Ascending aorta (tissue), 2 donors: ENCODE data around the gene NPW. TPM values are rescaled to one million over a fixed set of nuclear protein-coding genes. Genes with fewer than 3 reads are reported as not detected.
"Not testable (repeated sequence)": the region's sequence is repeated elsewhere in the genome, so short reads cannot be mapped to it uniquely, and the experiment has no call there.

Source experiments
- DNase-seq, 2 donors: peaks; one replicate each; pipeline ENCODE4 v3.0.0-alpha.2; 2019; ENCODE audit warnings: low spot score in 2 of 2
- H3K27ac ChIP-seq, 2 donors: fragments of 200-600 bp; sonication (generic); one replicate each; pipeline ENCODE4 v1.5.1; 2016 to 2017; ENCODE audit warnings: mild to moderate bottlenecking in 1 of 2
- H3K27me3 ChIP-seq: fragments of 200-600 bp; sonication (generic); one replicate; pipeline ENCODE4 v1.5.1; 2017
- H3K36me3 ChIP-seq, 2 donors: fragments of 200-600 bp; sonication (generic); one replicate each; pipeline ENCODE4 v1.5.1; 2016
- H3K4me1 ChIP-seq, 2 donors: fragments of 200-600 bp; sonication (generic); one replicate each; pipeline ENCODE4 v1.5.1; 2016 to 2017; ENCODE audit warnings: mild to moderate bottlenecking in 1 of 2
- H3K4me3 ChIP-seq, 2 donors: fragments of 200-600 bp; sonication (generic); one replicate each; pipeline ENCODE4 v1.5.1; 2016 to 2017; ENCODE audit warnings: mild to moderate bottlenecking in 1 of 2
- H3K9me3 ChIP-seq, 2 donors: fragments of 200-600 bp; sonication (generic); one replicate each; pipeline ENCODE4 v1.5.1; 2016
- CTCF ChIP-seq, 3 experiments: fragments of 200-600 bp in 2 of 3; fragments of 450-650 bp in 1 of 3; sonication (generic) in 2 of 3; IDR thresholded peaks; one replicate each; pipeline ENCODE4 v1.5.1; 2016 to 2019; ENCODE audit warnings: antibody characterized with exemption in 3 of 3, mild to moderate bottlenecking in 1 of 3, moderate library complexity in 1 of 3
- intact Hi-C: fragments of 100-400 bp; cut with DNase I; formaldehyde crosslinking; loops from one replicate; pipeline ENCODE4 v1.15.1; 2023
- total RNA-seq: library from RNA; depleted of rRNA; stranded (reverse); fragments of >200 nt; gene quantifications from one replicate; pipeline ENCODE4 v1.1.0, GENCODE V29; 2016

The NPW gene
- total RNA-seq, 1 donor from 2014 or later, result not detected

- intact Hi-C loops, result no loop called here
- Histone ChIP-seq H3K27me3 (no peaks in the 10 kb centered on the region), H3K27ac (peak overlapping the region; percentile 93 to 97), H3K9me3 (no peaks in the 10 kb centered on the region), H3K36me3 (peaks cover 4 to 12% of the 10 kb centered on the region in 2 donors), H3K4me1 (peaks cover 23 to 43% of the 10 kb centered on the region in 2 donors), H3K4me3 (peak overlapping the region; percentile 58 to 60)
- DNase-seq, result peak; percentile 39 to 92
- TF ChIP-seq CTCF (IDR thresholded peaks at IDR 0.05), result no peak
These were observed 13.7 kb downstream of the NPW start for GRCh38 chr16:2033057-2033908.

- Histone ChIP-seq H3K4me3 (peak overlapping the region; percentile 58 to 60), H3K27ac (peak overlapping the region; percentile 96 to 97), H3K36me3 (peaks cover 4 to 15% of the 10 kb centered on the region in 2 donors), H3K4me1 (peaks cover 23 to 46% of the 10 kb centered on the region in 2 donors)
- DNase-seq, intact Hi-C loops, H3K9me3 ChIP-seq, H3K27me3 ChIP-seq: not testable (repeated sequence)
These were observed 14.5 kb downstream of the NPW start for GRCh38 chr16:2033909-2034695.

- intact Hi-C loops, result loop anchor here (1.0 kb wide), 2 partner anchors 9 to 12 kb away; partner anchors contain the start of genes NHERF2, NTHL1 and TSC2
- peaks cover 4 to 15% of the 10 kb centered on the region in 2 donors for H3K36me3 ChIP-seq
- TF ChIP-seq CTCF (IDR thresholded peaks at IDR 0.05), result no peak
- peaks cover 23 to 46% of the 10 kb centered on the region in 2 donors for H3K4me1 ChIP-seq
- no peaks in the 10 kb centered on the region for H3K9me3 ChIP-seq
- H3K27ac ChIP-seq, result peak overlapping the region; percentile 83 to 96
- H3K27me3 ChIP-seq, result no peaks in the 10 kb centered on the region
- H3K4me3 ChIP-seq, result peak overlapping the region; percentile 47 to 53
- no peak for DNase-seq
These were observed 15.3 kb downstream of the NPW start for GRCh38 chr16:2034696-2035430.

GRCh38 chr16:2035431-2036199, 16.0 kb downstream of the NPW start:
- H3K27me3 ChIP-seq, result no peaks in the 10 kb centered on the region
- peak in 1 of 2 donors; percentile 85 for DNase-seq
- no peaks in the 10 kb centered on the region for H3K9me3 ChIP-seq
- H3K36me3 ChIP-seq, result peaks cover 4 to 15% of the 10 kb centered on the region in 2 donors
- intact Hi-C loops, result loop anchor here (1.0 kb wide), 2 partner anchors 9 to 12 kb away; partner anchors contain the start of genes NHERF2, NTHL1 and TSC2
- no peak for TF ChIP-seq CTCF (IDR thresholded peaks at IDR 0.05)
- H3K4me1 ChIP-seq, result peaks cover 23 to 46% of the 10 kb centered on the region in 2 donors
- peak overlapping the region; percentile 83 to 96 for H3K27ac ChIP-seq
- H3K4me3 ChIP-seq, result peak overlapping the region; percentile 47 to 53

GRCh38 chr16:2036200-2036966, 16.8 kb downstream of the NPW start:
- peaks cover 4 to 15% of the 10 kb centered on the region in 2 donors for H3K36me3 ChIP-seq
- peaks cover 23 to 46% of the 10 kb centered on the region in 2 donors for H3K4me1 ChIP-seq
- intact Hi-C loops, result no loop called here
- no peak for TF ChIP-seq CTCF (IDR thresholded peaks at IDR 0.05)
- H3K4me3 ChIP-seq, result peak overlapping the region; percentile 47 to 53
- H3K9me3 ChIP-seq, result no peaks in the 10 kb centered on the region
- DNase-seq, result no peak
- H3K27me3 ChIP-seq, result no peaks in the 10 kb centered on the region
- peak overlapping the region; percentile 83 to 96 for H3K27ac ChIP-seq
